K562 treated with DMSO at 1 percent for 48 hours (cell line): ENCODE data around the gene MITD1. TPM values are rescaled to one million over a fixed set of nuclear protein-coding genes. Genes with fewer than 3 reads are reported as not detected.

ENCODE experiments used
- total RNA-seq: library from RNA; unstranded; fragments of 300-600 nt; gene quantifications from 2 replicates; pipeline ENCODE4 v1.2.3, GENCODE V29; 2022; ENCODE audit warnings: low replicate concordance; ENCODE audit errors: extremely low read depth

The MITD1 gene
- not detected in 2 replicates for total RNA-seq

GRCh38 chr2:99180755-99181623, at the start of gene MITD1, which contains the start of gene MRPL30:
Gene MITD1, minus strand, starts transcription at chr2:99181058. Its CDS starts 77 bp downstream, at chr2:99180981.
Gene MRPL30, plus strand, starts transcription at chr2:99181184. Its CDS starts 5,020 bp downstream, at chr2:99186204.

GRCh38 chr2:99154643-99155536, 26.0 kb downstream of the MITD1 start, which contains the start of the genes LIPT1 and TSGA10:
Gene LIPT1, plus strand, starts transcription at chr2:99154967. Its CDS starts 6,991 bp downstream, at chr2:99161958.
Gene TSGA10, minus strand, starts transcription at chr2:99154942. Its CDS starts 45,503 bp downstream, at chr2:99109439.

GRCh38 chr2:99141110-99142108, 39.4 kb downstream of the MITD1 start, which contains the start of gene C2orf15:
Gene C2orf15, plus strand, starts transcription at chr2:99141707. Its CDS starts 8,852 bp downstream, at chr2:99150559.

Other genes starting within 250 kb of the MITD1 start
- gene CRACDL, start 244.8 kb downstream of the MITD1 start, total RNA-seq: not detected in 2 replicates
- not detected in 2 replicates for gene C2orf15, start 39.4 kb downstream of the MITD1 start, total RNA-seq
- gene TSGA10, start 26.1 kb downstream of the MITD1 start, total RNA-seq: not detected in 2 replicates
- gene LIPT1, start 26.1 kb downstream of the MITD1 start, total RNA-seq: not detected in 2 replicates
- gene MRPL30, start 126 bp upstream of the MITD1 start, total RNA-seq: not detected in 2 replicates
- gene LYG2, start 74.6 kb upstream of the MITD1 start, total RNA-seq: not detected in 2 replicates
- not detected in 2 replicates for gene LYG1, start 120.1 kb upstream of the MITD1 start, total RNA-seq
- not detected in 2 replicates for gene TXNDC9, start 155.3 kb upstream of the MITD1 start, total RNA-seq
- gene EIF5B, start 156.3 kb upstream of the MITD1 start, total RNA-seq: not detected in 2 replicates